Esophagus muscularis mucosa (tissue), 4 donors: ENCODE results near the gene PHYHD1.

Source experiments
- CTCF ChIP-seq, 3 experiments: fragments of 200-600 bp in 2 of 3; fragments of 450-650 bp in 1 of 3; sonication (generic) in 2 of 3; IDR thresholded peaks; one replicate each; pipeline ENCODE4 v1.5.1; 2017 to 2019; ENCODE audit warnings: antibody characterized with exemption in 3 of 3, mild to moderate bottlenecking in 2 of 3, moderate library complexity in 1 of 3
- EP300 ChIP-seq: sonication (generic); formaldehyde crosslinking; IDR thresholded peaks from one replicate; pipeline ENCODE4 v1.6.1; 2017; ENCODE audit warnings: antibody characterized with exemption
- POLR2A ChIP-seq: fragments of 450-650 bp; IDR thresholded peaks from one replicate; pipeline ENCODE4 v1.6.1; 2017; ENCODE audit warnings: antibody characterized with exemption, moderate library complexity, mild to moderate bottlenecking, low read depth
- POLR2AphosphoS5 ChIP-seq, 2 donors: sonication (generic); formaldehyde crosslinking; IDR thresholded peaks; one replicate each; pipeline ENCODE4 v1.6.1; 2017; ENCODE audit warnings: antibody characterized with exemption in 2 of 2

- TF ChIP-seq CTCF (IDR thresholded peaks at IDR 0.05) (no peak), EP300 (no peak), POLR2AphosphoS5 (IDR thresholded peaks at IDR 0.05) (no peak), POLR2A (no peak)
Observed at GRCh38 chr9:128943832-128944620, 23.2 kb downstream of the PHYHD1 start.
